Coronary artery (tissue), 2 donors: ENCODE data around the gene SUSD2.

Experiments
- DNase-seq: peaks from one replicate; pipeline ENCODE4 v3.0.0-alpha.2; 2017; ENCODE audit warnings: low spot score
- H3K27ac ChIP-seq, 2 donors: fragments of 200-600 bp; sonication (generic); one replicate each; pipeline ENCODE4 v1.5.1; 2016 to 2019
- H3K4me3 ChIP-seq: fragments of 200-600 bp; sonication (generic); 2 replicates; pipeline ENCODE4 v1.5.1; 2016; ENCODE audit warnings: mild to moderate bottlenecking, moderate library complexity
- TF ChIP-seq, protein P1 (sequence below): fragments of 200-600 bp; sonication (generic); IDR thresholded peaks from one replicate; pipeline ENCODE4 v1.5.1; 2019; ENCODE audit warnings: antibody characterized with exemption

The SUSD2 gene

DNA sequence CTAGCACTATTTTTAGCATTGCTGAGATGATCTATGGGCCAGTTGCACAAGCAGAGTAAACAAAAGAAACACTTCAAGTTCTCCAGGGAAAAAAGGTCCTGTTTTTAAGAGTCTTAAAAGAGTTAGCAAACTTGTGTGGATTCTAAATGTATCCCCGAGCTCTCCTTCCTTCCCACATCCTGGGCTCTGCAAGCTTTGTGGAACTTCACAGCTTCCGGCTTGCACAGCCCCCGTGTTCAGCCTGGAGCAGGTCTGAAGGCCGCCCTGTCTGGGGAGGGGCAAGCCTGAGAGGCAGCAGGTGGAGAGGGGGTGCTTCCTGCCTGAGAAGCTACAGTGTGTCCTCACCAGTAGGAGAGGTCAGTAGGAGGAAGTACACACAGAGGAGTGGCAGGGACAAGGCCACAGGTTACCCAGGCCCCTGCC, 35.1 kb upstream of the SUSD2 start:
- peak overlapping the region; percentile 18 for H3K4me3 ChIP-seq
- TF ChIP-seq, protein P1, sequence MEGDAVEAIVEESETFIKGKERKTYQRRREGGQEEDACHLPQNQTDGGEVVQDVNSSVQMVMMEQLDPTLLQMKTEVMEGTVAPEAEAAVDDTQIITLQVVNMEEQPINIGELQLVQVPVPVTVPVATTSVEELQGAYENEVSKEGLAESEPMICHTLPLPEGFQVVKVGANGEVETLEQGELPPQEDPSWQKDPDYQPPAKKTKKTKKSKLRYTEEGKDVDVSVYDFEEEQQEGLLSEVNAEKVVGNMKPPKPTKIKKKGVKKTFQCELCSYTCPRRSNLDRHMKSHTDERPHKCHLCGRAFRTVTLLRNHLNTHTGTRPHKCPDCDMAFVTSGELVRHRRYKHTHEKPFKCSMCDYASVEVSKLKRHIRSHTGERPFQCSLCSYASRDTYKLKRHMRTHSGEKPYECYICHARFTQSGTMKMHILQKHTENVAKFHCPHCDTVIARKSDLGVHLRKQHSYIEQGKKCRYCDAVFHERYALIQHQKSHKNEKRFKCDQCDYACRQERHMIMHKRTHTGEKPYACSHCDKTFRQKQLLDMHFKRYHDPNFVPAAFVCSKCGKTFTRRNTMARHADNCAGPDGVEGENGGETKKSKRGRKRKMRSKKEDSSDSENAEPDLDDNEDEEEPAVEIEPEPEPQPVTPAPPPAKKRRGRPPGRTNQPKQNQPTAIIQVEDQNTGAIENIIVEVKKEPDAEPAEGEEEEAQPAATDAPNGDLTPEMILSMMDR = no peak
- H3K27ac ChIP-seq = peak overlapping the region; percentile 46 to 94
- no peak for DNase-seq

DNA sequence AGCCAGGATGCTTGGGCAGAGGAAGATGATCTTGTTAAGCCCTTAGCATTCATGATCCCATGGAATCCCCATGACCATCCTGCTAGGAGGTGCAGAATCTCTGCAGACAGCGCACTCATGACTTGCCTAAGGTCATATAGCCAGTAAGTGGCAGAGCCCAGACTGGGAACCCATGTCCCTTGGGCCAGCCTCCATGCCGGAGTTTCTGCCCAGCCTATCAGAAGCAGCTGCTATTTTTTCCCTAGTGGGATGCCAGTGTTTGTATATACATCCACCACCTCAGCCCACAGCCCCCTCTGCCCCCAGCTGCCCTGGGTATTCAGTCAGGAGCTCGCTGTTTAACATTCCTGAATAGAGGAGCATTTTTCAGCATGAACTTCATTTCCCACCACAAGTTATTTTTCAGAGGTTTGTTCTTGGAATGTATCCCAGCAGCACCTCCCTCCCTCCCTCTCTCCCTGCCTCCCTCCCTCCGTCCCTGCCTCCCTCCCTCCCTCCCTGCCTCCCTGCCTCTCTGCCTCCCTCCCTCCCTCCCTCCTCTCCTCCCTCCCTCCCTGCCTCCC, 34.4 kb upstream of the SUSD2 start:
- peak overlapping the region; percentile 18 for H3K4me3 ChIP-seq
- TF ChIP-seq, protein P1 = no peak
- H3K27ac ChIP-seq = peak overlapping the region; percentile 46 to 94
- DNase-seq = peak; percentile 83

DNA sequence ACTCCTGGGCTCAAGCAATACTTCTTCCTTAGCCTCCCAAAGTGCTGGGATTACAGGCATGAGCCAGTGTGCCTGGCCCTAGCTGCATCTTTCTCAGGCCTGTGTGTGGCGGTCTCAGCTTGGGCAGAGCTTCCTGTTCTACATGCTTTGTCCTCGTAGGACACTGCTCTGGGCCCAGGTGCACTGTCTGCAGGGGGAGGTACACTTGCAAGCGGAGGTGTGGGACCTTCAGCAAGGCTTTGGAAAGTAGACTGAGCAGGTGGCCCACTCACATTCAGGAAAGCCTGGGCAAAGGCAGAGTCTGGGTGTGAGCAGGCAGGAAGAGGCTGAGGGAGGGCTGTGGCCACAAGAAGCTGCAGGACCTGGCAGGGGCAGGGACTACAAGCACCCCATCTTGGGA, 33.6 kb upstream of the SUSD2 start:
- Histone ChIP-seq H3K27ac (peak overlapping the region; percentile 46 to 94), H3K4me3 (peak overlapping the region; percentile 32)
- DNase-seq = no peak
- TF ChIP-seq, protein P1 = no peak

DNA sequence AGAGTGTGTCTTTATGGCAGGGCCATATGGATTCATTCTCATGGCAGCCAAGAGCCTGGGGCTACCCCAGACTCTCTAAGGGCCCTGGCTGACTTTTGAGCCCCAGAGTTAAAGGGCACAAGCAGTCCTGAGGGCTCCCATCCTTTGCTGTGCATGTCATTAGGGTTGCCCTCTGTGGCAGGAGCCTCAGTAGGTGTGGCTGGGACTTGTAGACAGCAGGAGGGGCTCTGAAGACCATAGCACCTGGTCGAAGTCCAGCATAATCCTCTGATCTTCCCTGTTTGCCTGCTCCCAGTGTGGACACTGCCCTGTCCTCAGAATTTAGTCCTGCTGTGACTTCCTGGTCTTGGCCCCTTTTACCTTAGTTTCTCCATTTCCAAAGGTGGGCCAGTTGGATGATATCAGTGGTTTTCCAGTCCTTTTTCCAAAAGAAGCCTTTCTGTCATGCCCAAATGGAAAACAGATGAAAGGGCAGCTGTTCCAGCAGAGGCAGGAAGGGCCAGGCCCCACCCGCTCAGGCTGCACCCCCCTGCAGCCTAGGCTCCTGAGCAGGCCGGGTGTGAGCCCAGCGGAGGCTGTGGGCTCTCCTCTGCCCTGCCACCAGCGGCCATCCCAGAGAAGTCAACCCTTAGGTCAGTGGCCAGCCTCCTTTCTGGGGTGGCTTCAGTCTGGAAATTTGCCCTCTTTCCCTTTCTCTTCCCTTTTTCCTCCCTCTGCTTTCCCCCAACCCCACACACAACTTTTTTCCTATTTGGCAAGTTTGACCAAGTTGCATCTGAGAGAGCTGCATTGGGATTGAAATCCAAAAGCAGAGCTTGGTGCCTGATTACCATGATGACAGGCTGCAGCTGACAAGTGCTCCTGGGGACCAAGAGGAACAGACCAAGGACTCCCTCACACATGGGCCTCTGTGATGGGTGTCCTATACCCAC, 32.8 kb upstream of the SUSD2 start:
- no peak for DNase-seq
- H3K4me3 ChIP-seq = no peak overlapping the region
- TF ChIP-seq, protein P1 = no peak
- peak overlapping the region; percentile 46 to 94 for H3K27ac ChIP-seq

DNA sequence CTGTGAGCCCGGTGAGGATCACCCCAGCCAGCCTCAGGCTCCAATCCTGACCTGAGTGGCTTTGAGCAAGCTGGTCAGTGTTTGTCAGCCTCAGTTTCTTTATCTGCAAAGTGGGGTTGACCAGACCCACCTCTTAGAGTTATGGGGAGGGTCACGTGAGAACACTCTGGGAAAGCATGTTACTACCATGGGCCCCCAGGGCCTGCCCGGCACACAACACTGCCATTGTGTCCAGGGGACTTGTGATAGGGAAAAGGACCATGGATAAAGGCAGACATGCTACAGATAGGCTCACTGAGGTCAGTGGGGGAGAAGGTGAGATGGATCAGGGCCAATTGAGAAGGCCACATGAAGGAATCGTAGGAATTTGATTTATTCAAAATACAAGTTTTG, 32.1 kb upstream of the SUSD2 start:
- Histone ChIP-seq H3K27ac (peak overlapping the region in 1 of 2 donors; percentile 94), H3K4me3 (no peak overlapping the region)
- TF ChIP-seq, protein P1 = no peak
- DNase-seq = no peak

DNA sequence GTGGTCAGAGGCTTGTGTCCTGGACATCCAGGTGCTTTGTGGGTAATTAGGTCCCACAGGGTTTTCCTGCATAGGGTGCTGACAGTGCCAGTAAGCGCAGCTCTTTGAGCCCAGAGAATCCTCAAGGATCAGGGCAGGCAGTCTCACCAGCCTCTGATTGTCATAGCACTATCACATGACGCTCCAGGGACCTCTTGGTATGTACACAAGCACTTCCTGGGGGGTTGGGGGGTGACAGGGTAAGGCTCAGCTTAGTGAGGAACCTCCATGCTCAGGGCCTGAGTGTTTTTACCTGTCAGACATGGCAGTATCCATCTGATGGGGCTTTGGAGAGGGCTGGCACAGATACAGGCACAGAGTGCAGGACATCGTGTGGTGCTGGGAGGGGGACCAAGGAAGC, 27.9 kb upstream of the SUSD2 start:
- no peak for DNase-seq
- TF ChIP-seq, protein P1 = no peak
- peak overlapping the region in 1 of 2 donors; percentile 9 for H3K27ac ChIP-seq
- no peak overlapping the region for H3K4me3 ChIP-seq
